DMS53 treated with DMSO at 0.1 percent for 48 hours (cell line): ENCODE measurements around the gene RAB33B.
"Not testable (repeated sequence)": the region's sequence is repeated elsewhere in the genome, so short reads cannot be mapped to it uniquely, and the experiment has no call there.

Experiments used
- DNase-seq: peaks from one replicate; lab custom pipeline; 2025; ENCODE audit not compliant: unreplicated experiment; lab: John Stamatoyannopoulos, UW

The RAB33B gene

DNA sequence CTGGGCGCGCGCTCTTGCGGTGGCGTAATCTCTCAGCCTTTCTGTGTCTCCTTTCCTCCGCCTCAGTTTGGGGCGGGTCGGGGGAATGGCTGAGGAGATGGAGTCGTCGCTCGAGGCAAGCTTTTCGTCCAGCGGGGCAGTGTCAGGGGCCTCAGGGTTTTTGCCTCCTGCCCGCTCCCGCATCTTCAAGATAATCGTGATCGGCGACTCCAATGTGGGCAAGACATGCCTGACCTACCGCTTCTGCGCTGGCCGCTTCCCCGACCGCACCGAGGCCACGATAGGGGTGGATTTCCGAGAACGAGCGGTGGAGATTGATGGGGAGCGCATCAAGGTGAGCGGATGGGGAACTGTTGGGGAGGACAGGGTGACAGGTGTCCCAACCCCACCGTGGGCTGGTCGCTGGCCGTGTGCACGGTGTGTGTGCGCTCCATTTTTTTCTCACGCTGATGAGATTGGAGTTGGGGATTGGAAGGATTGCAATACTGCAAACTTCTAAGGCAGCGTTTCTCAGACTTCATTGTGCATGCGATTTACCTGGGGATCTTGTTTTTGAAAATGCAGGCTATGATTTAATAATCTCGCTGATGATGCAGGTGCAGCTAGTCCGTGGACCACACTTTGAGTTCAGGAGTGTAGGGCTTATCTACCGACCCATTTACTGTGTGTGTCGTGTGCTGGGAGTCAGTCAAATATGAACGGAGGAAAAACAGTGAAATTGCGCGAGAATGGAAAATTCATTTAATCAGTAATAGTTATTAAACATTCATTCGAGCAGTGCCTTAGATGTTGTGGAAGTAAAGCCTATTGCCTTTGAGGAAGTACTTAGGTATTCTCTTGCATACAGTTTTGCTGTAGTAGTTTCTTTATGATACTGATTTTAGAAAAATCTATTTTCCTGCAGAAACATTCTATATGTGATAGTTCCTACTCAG lies at the start of gene RAB33B:
Gene RAB33B, plus strand, starts transcription at position 11 of the 935 bp plus-strand sequence. Its CDS starts 75 bp downstream, at position 86.
- DNase-seq = no peak

DNA sequence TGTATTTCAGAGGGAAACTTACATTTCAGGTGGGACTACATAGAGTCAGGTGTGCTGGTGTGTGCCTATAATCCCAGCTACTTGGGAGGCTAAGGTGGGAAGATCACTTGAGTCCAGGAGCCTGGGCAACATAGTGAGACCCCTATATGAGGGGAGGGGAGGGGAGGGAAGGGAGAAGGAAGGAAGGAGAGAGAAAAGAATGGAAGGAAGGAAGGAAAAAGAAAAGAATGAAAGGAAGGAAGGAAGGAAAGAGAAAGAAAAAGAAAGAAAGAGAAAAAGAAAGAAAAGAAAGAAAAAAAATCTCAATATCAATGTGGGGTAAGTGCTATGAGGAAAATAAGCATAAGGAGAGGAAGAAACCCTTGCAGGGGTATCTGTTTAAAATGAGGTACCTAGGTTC lies 43.6 kb upstream of the RAB33B start:
- no peak for DNase-seq

DNA sequence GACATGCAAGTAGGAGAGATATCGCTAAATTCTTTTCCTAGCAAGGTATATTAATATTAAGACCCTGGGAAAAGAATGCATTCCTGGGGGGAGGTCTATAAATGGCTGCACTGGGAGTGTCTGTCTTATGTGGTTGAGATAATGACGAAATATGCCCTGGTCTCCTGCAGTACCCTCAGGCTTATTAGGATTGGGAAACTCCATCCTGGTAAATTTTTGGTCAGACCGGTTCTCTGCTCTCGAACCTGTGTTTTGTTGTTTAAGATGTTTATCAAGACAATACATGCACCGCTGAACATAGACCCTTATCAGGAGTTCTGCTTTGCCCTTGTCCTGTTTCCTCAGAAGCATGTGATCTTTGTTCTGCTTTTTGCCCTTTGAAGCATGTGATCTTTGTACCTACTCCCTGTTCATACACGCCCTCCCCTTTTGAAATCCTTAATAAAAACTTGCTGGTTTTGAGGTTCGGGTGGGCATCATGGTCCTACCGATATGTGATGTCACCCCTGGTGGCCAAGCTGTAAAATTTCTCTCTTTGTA lies 39.2 kb upstream of the RAB33B start:
- DNase-seq = not testable (repeated sequence)

GRCh38 chr4:139416073-139416673 lies 37.7 kb upstream of the RAB33B start:
- peak; percentile 23 for DNase-seq

GRCh38 chr4:139419388-139419914 lies 34.5 kb upstream of the RAB33B start:
- no peak for DNase-seq

DNA sequence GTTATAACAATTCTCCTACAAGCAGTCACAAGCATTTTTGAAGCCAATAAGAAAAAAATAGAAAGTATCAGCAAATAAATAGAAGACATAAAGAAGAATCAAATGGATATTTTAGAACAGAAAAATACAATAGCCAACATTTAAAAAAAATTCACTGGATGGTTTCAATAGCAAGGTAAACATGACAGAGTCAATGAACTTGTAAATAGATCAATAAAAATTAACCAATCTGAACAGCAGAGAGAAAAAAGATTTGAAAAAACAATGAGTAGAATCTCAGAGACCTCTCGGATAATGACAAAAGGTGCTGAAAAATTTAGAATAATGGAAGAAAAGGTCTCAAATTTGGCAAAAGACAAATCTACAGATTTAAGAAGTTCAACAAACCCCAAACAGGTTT lies 33.3 kb upstream of the RAB33B start:
- DNase-seq = no peak

- DNase-seq = no peak
Observed at GRCh38 chr4:139436122-139436521, 17.8 kb upstream of the RAB33B start.

DNA sequence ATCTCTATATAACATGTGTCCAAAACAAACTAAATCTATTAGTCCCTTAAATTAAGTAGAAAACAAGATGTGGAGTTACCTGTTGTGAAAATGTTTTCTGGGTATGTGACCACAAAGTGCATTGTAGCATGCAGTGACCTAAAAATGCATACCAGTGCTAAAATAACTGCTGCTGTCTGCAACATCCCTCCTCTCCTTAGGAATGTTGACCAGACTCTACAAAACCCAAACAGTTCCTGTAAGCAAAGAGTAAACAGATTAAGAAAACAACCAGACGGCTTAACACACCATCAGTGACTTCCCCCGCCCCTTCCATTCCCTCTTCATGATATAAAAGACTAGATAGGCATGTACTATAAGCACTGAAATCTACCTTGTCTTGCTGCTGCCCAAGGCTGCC lies 15.8 kb upstream of the RAB33B start:
- no peak for DNase-seq

- DNase-seq = no peak
Observed at GRCh38 chr4:139441029-139441428, 12.9 kb upstream of the RAB33B start.

- DNase-seq = no peak
Observed at GRCh38 chr4:139443661-139444060, 10.3 kb upstream of the RAB33B start.

- DNase-seq = not testable (repeated sequence)
Observed at GRCh38 chr4:139444881-139445280, 9.0 kb upstream of the RAB33B start.

- DNase-seq = not testable (repeated sequence)
Observed at GRCh38 chr4:139447078-139447477, 6.8 kb upstream of the RAB33B start.

DNA sequence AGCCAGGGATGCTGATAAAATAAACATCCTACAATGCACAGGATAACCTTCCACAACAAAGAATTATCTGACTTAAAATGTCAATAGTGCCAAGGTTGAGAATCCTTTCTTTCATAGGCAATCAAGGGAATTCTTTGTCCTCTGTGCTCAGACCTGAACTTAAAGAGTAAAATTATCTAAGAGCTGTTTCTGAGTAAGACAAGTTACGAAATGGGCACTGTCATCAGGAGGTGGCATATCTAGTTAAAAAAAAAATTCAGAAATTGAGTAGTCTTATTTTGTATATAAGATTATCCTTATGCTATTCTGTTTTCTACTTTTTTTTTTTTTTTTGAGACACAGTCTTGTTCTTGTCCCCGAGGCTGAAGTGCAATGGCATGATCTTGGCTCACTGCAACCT lies 3.3 kb upstream of the RAB33B start:
- DNase-seq = no peak

DNA sequence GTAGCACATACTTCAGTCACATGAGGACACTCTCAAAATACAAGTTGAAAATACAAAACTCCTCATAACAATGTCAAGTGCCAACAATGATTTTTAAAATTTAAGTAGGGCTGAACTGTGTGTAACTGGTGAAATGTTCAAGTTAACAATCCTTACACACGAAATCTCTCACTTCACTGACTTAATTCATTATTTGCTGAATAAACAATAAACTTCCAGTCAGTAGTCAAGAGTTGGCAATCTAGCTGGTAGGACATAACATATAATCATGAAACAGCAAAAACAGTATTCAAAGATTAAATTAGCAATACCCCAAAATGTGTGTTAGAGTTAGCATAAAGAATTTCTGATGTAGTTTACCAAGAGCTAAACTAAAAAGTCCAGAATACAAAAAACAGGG lies 1.9 kb upstream of the RAB33B start:
- DNase-seq = no peak

DNA sequence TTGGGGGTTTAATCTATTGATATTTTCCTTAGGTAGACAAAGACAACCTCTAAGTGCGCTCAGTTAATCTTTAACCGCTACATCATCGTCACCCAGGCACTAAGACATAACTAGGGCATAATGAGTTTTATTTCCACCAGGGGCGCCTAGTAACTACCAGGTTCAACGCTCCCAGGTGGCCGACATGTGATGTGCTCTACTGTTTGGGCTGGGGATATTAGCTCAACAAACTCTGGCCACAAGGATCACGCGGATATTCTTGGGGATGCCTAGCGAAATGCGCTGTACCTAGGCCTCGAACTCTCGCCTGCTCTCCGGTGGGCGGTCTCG lies 915 bp upstream of the RAB33B start:
- DNase-seq = peak; percentile 71

DNA sequence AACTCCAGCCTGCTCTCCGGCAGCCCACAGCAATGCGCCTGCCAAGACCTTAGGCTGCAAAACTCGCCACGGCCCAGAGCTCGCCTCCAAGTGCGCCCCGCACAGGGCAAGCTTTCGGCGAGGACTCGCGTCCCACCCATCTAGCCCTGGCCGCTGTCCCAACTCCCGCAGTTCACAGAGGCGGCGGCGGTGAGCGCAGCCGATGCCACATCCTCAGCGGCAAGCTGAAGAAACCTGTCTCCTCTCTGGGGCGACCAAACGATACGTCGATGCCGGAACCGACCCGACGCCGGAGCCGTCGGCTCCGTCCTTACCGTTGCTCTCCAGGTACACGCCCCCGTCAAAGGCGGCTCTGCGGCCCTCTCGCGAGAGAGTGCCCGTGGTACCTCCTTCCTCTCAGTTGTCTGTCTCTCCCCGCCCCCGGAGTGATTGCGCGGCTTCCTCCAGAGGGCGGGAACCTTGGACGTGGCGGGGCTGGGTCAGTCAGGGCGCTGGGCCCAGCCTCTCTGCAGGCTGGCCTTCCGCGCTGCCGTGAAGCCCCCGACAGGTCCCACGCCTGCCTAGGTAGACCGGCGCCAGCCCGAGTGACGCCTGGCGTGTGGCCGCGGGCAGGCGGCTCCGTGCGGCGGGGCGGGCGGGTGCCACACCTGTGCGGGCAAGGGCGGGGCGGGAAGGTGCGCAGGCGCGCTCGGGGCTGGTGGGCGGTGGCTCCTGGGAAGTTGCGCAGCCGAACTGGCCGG lies 380 bp upstream of the RAB33B start:
- peak; percentile 84 for DNase-seq

DNA sequence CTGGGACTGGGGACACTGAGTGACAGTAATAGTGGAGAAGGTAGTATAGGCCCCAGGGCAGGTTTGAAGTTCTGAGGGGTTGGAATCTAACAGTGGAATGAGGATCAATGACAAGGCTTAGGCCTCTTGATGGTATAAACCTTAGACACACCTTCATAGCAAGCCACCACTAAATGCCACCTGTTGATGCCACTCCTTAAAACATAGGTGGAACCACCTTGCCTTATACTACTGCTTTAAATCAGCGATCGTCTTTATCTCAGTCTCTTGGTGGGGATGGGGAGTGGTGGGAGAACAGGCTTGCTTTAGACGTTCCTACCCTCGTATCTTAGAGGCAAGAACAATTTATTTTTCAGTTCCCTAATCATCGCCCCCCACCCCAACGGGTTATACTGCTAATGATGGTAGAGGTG lies 1.2 kb downstream of the RAB33B start:
- DNase-seq = no peak

- no peak for DNase-seq
Observed at GRCh38 chr4:139457318-139457717, 3.4 kb downstream of the RAB33B start.

- DNase-seq = no peak
Observed at GRCh38 chr4:139458543-139458942, 4.6 kb downstream of the RAB33B start.

DNA sequence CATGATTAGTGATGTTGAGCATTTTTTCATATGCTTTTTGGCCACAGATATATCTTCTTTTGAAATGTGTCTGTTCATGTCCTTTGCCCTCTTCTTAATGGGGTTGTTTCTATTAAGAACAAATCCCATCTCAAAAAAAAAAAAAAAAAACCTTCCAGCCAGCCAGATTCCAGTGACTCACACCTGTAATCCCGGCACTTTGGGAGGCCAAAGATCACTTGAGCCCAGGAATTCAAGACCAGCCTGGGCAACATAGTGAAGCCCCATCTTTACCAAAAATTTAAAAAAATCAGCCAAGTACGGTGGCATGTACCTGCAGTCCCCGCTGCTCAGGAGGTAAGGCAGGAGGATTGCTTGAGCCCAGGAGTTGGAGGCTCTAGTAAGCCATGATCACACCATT lies 5.1 kb downstream of the RAB33B start:
- no peak for DNase-seq

DNA sequence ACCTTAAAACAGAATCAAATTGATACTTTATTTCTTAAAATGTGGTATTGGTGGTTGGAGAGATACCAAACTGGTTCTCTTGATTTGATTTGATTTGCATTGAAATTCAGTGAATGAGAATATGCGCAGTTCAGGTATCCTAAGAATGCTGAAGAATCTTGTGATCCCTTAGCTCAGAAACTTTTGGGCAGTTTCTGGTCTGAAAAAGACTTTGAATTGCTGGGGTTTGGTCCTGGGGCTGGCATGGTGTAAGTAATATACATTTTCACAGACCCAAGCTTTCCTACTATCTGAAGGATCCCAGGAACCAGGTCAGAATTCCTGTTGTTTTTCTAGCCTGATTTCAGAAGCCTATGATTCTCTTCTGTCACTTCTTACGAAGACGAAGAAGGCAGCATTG lies 6.6 kb downstream of the RAB33B start:
- no peak for DNase-seq
